ENCODE measurements around the gene ZNF177.

ZNF177 gene

DNA sequence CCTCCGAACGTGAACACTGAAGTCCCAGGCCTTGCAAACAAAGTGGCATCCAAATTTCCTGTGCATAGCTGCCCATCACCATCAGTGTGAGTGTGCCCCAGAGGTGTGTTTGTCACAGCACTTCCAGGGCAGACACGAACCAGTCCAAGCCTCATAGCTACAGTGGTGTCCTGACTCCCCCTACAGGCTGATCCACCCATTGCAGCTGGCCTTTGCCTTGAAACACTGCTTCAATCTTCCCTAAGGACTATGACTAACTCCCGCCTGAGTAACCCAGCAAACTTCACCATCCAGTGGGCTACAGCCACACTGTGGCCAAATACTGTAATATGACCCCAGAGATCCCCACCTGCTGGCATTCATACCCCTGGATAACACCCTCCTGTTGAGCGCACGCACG lies 68.7 kb downstream of the ZNF177 start:
- no peak for DNase-seq

Data from Kasumi-1 (cell line).